Endothelial cell of umbilical vein (primary cell): ENCODE data around the gene MARVELD3. TPM values are rescaled to one million over a fixed set of nuclear protein-coding genes. Genes with fewer than 3 reads are reported as not detected.

Experiments used
- BruUV-seq: library from RNA; stranded (reverse); fragments of 400-500 nt; replicated peaks from 2 replicates; lab custom pipeline; 2021; lab: Mats Ljungman, UMichigan
- CTCF ChIA-PET: fragments of 300-600, 350-600 bp; sonication (Branson Sonifier 250); formaldehyde crosslinking; loops from one replicate; lab custom pipeline; 2021; ENCODE audit warnings: antibody characterized with exemption, inconsistent platforms; lab: Charles Lee
- POLR2A ChIA-PET: fragments of 300-600, 350-600 bp; sonication (Branson Sonifier 250); formaldehyde crosslinking; loops from one replicate; lab custom pipeline; 2021; ENCODE audit warnings: antibody characterized with exemption, inconsistent platforms; lab: Charles Lee
- DNase-seq: peaks from one replicate; pipeline ENCODE4 v3.0.0-alpha.2; 2011; ENCODE audit warnings: low read depth, low spot score
- FAIRE-seq: peaks from 2 replicates; lab custom pipeline; 2011; peaks lifted over from hg19 to GRCh38; lab: Jason Lieb, UNC
- H2AFZ ChIP-seq: 2 replicates; pipeline ENCODE4 v1.6.0; 2012; ENCODE audit warnings: low read depth, low read length, control low read depth, inconsistent platforms
- H3K27ac ChIP-seq: 2 replicates; pipeline ENCODE4 v1.5.1; 2011; ENCODE audit warnings: low read depth, mild to moderate bottlenecking, control low read depth, low read length, moderate library complexity; ENCODE audit not compliant: insufficient read depth
- H3K27me3 ChIP-seq, 2 experiments: 2 replicates each; pipeline versions ENCODE4 v1.6.0 to v1.6.1; 2011; ENCODE audit warnings: low read length in 2 of 2, mixed read lengths in 1 of 2; ENCODE audit not compliant: control insufficient read depth in 2 of 2, insufficient read depth in 2 of 2
- H3K36me3 ChIP-seq, 2 experiments: 2 replicates in 1 of 2; 3 replicates in 1 of 2; pipeline ENCODE4 v1.5.1; 2011; ENCODE audit warnings: low read length in 2 of 2, mild to moderate bottlenecking in 1 of 2, moderate library complexity in 1 of 2; ENCODE audit not compliant: control insufficient read depth in 2 of 2, insufficient read depth in 2 of 2; ENCODE audit errors: extremely low read depth in 1 of 2
- H3K4me1 ChIP-seq: 3 replicates; pipeline ENCODE4 v1.5.1; 2011; ENCODE audit warnings: mild to moderate bottlenecking, low read length; ENCODE audit not compliant: control insufficient read depth, insufficient read depth; ENCODE audit errors: extremely low read depth
- H3K4me2 ChIP-seq: 2 replicates; pipeline ENCODE4 v1.6.1; 2011; ENCODE audit warnings: low read length, control low read depth, mixed read lengths; ENCODE audit not compliant: insufficient read depth
- H3K4me3 ChIP-seq, 3 experiments: fragments of 200-600 bp in 1 of 3; sonication (generic), shearing (Covaris generic) in 1 of 3; replicated peaks in 1 of 3; 2 replicates each; pipeline ENCODE4 v1.5.1; 2011 to 2016; ENCODE audit warnings: control low read depth in 3 of 3, low read length in 3 of 3, mild to moderate bottlenecking in 2 of 3, inconsistent platforms in 1 of 3, low read depth in 1 of 3, moderate library complexity in 1 of 3; ENCODE audit not compliant: insufficient read depth in 1 of 3
- H3K79me2 ChIP-seq: 2 replicates; pipeline ENCODE4 v1.6.0; 2012; ENCODE audit warnings: low read length, inconsistent platforms; ENCODE audit not compliant: control insufficient read depth, insufficient read depth
- H3K9ac ChIP-seq: replicated peaks from 2 replicates; pipeline ENCODE3; 2011; ENCODE audit warnings: low read length, control low read depth; ENCODE audit not compliant: insufficient read depth; ENCODE audit errors: extremely low read depth
- H3K9me1 ChIP-seq: replicated peaks from 3 replicates; pipeline ENCODE4 v1.6.0; 2011; ENCODE audit warnings: mild to moderate bottlenecking, low read length; ENCODE audit not compliant: control insufficient read depth, insufficient read depth; ENCODE audit errors: extremely low read depth
- H3K9me3 ChIP-seq: replicated peaks from 2 replicates; pipeline ENCODE4 v1.5.1; 2012; ENCODE audit warnings: low read length, inconsistent platforms; ENCODE audit not compliant: control insufficient read depth, insufficient read depth
- H4K20me1 ChIP-seq: replicated peaks from 2 replicates; pipeline ENCODE3; 2011; ENCODE audit warnings: mild to moderate bottlenecking, low read length; ENCODE audit not compliant: control insufficient read depth, insufficient read depth; ENCODE audit errors: extremely low read depth
- GATA2 ChIP-seq: IDR thresholded peaks from 2 replicates; pipeline ENCODE4 v1.7.0; 2011; ENCODE audit warnings: low read depth, mild to moderate bottlenecking, moderate library complexity, mixed read lengths, low read length; ENCODE audit not compliant: insufficient read length, insufficient read depth
- POLR2AphosphoS5 ChIP-seq: IDR thresholded peaks from 2 replicates; pipeline ENCODE4 v1.6.1; 2012; ENCODE audit warnings: low read depth, mild to moderate bottlenecking, control low read depth, low read length, moderate library complexity; ENCODE audit not compliant: insufficient read depth
- dilution Hi-C: fragments of 300-500 bp; cut with MboI; formaldehyde crosslinking; loops from one replicate; pipeline ENCODE4 v1.15.0; 2019; ENCODE audit warnings: low sequenced_read_pairs; ENCODE audit not compliant: extremely low pct_ligation_motif_present
- intact Hi-C: fragments of 100-400 bp; cut with micrococcal nuclease; formaldehyde crosslinking; loops from one replicate; pipeline ENCODE4 v1.10.0; 2022
- polyA plus RNA-seq, 4 experiments: library from polyadenylated mRNA; depleted of rRNA in 3 of 4; stranded (reverse) in 3 of 4; unstranded in 1 of 4; fragments of >200 nt; gene quantifications; 2 replicates each; pipeline versions ENCODE4 v1.2.1 to v1.2.3, GENCODE V29; 2011 to 2012; ENCODE audit warnings: missing spikeins in 1 of 4
- total RNA-seq: library from RNA; stranded (reverse); gene quantifications from 2 replicates; pipeline ENCODE4 v1.2.3, GENCODE V29; 2021
- TF ChIP-seq, protein P1 (sequence below), 2 donors: IDR thresholded peaks; 1 replicate in 1 of 2; 2 replicates in 1 of 2; pipeline ENCODE4 v1.5.1; 2011; ENCODE audit warnings: low read length in 2 of 2, mild to moderate bottlenecking in 2 of 2, moderate library complexity in 2 of 2, control low read depth in 1 of 2, inconsistent platforms in 1 of 2, low read depth in 1 of 2; ENCODE audit not compliant: insufficient read depth in 1 of 2; ENCODE audit errors: extremely low read depth in 1 of 2

The MARVELD3 gene
- total and polyA plus RNA-seq, 2 donors (not counting 3 experiments of a cell fraction or from before 2014, with no cell fraction given): not detected

DNA sequence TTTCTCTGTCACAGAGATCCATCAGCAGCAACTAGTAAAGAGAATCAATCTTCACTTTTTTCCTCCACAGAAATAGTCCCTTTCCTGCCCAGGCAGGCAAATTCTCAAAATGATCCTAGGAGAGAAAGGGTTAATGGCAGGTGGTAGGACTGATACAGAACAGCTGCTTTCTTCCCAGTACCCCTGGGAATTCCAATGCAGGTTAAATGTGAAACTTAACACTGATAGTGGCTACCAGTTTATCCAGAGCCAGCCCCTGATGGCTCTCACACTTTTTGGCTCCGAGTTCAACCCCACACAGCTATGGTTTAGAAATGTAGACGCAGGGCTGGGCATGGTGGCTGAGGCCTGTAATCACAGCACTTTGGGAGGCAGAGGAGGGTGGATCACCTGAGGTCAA is 22.2 kb downstream of the MARVELD3 start:
- H3K4me3 ChIP-seq: no peak overlapping the region
- H4K20me1 ChIP-seq: no peaks in the 10 kb centered on the region
- dilution Hi-C loops: no loop called here
- H3K27ac ChIP-seq: no peak overlapping the region
- H3K79me2 ChIP-seq: no peaks in the 10 kb centered on the region
- TF ChIP-seq, protein P1, sequence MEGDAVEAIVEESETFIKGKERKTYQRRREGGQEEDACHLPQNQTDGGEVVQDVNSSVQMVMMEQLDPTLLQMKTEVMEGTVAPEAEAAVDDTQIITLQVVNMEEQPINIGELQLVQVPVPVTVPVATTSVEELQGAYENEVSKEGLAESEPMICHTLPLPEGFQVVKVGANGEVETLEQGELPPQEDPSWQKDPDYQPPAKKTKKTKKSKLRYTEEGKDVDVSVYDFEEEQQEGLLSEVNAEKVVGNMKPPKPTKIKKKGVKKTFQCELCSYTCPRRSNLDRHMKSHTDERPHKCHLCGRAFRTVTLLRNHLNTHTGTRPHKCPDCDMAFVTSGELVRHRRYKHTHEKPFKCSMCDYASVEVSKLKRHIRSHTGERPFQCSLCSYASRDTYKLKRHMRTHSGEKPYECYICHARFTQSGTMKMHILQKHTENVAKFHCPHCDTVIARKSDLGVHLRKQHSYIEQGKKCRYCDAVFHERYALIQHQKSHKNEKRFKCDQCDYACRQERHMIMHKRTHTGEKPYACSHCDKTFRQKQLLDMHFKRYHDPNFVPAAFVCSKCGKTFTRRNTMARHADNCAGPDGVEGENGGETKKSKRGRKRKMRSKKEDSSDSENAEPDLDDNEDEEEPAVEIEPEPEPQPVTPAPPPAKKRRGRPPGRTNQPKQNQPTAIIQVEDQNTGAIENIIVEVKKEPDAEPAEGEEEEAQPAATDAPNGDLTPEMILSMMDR (IDR thresholded peaks at IDR 0.05; ENCODE audit: extremely low read depth in 1 of 2, insufficient read depth in 1 of 2, low read depth in 1 of 2, low read length in 2 of 2): no peak
- TF ChIP-seq POLR2AphosphoS5: no peak
- intact Hi-C loops: no loop called here
- no peaks in the 10 kb centered on the region for H3K9me3 ChIP-seq
- ChIA-PET POLR2A (no interaction called here), CTCF (no interaction called here)
- no peaks in the 10 kb centered on the region for H3K27me3 ChIP-seq
- H3K4me1 ChIP-seq: no peaks in the 10 kb centered on the region
- no peaks in the 10 kb centered on the region for H3K9me1 ChIP-seq
- no peak for DNase-seq
- H3K4me2 ChIP-seq: no peak overlapping the region
- FAIRE-seq: no peak
- H2AFZ ChIP-seq: no peak overlapping the region
- H3K36me3 ChIP-seq: peaks cover 7 to 8% of the 10 kb centered on the region in 2 experiments
- no peak overlapping the region for H3K9ac ChIP-seq
- BruUV-seq: no TSS peak

DNA sequence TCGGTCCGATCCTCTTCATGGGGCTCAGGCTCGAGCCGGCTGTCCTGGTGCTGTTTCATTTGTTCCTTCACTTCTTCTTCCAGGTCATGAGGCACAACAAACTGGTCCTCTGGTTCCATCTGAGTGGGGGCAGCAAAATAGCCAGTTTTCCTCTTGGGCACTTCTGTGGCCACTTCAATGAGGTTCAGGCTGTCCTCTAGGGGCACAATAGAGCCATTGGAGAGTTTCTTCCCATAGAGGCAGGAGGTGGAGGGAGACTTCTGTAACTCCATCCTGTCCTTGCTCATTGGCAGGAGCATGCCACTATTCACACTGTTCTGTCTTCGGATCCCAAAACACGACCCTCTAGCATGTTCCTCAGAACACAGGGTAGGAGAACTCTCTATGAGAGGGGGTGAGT is 22.9 kb downstream of the MARVELD3 start:
- dilution Hi-C loops: no loop called here
- no TSS peak for BruUV-seq
- no peak overlapping the region for H3K4me2 ChIP-seq
- no peaks in the 10 kb centered on the region for H3K9me3 ChIP-seq
- ChIA-PET POLR2A (no interaction called here), CTCF (no interaction called here)
- H3K9ac ChIP-seq: no peak overlapping the region
- H3K79me2 ChIP-seq: no peaks in the 10 kb centered on the region
- no peak overlapping the region for H3K4me3 ChIP-seq
- H3K27ac ChIP-seq: no peak overlapping the region
- H3K27me3 ChIP-seq: no peaks in the 10 kb centered on the region
- intact Hi-C loops: no loop called here
- H3K36me3 ChIP-seq: peaks cover 7 to 8% of the 10 kb centered on the region in 2 experiments
- DNase-seq: no peak
- FAIRE-seq: no peak
- no peaks in the 10 kb centered on the region for H4K20me1 ChIP-seq
- H3K4me1 ChIP-seq: no peaks in the 10 kb centered on the region
- TF ChIP-seq, protein P1 (IDR thresholded peaks at IDR 0.05; ENCODE audit: extremely low read depth in 1 of 2, insufficient read depth in 1 of 2, low read depth in 1 of 2, low read length in 2 of 2): peak; percentile 26 to 29
- TF ChIP-seq GATA2: no peak
- H2AFZ ChIP-seq: no peak overlapping the region
- no peaks in the 10 kb centered on the region for H3K9me1 ChIP-seq
